CD14-positive monocyte (primary cell): Measurements from ENCODE around the gene ZNF473. TPM values are rescaled to one million over a fixed set of nuclear protein-coding genes. Genes with fewer than 3 reads are reported as not detected.
"Not testable (repeated sequence)": the region's sequence is repeated elsewhere in the genome, so short reads cannot be mapped to it uniquely, and the experiment has no call there.

ENCODE experiments used
- DNase-seq, 3 donors: peaks; one replicate each; pipeline ENCODE4 v3.0.0-alpha.2; 2011 to 2022
- H2AFZ ChIP-seq: 2 replicates; pipeline ENCODE4 v1.6.0; 2012; ENCODE audit warnings: mild to moderate bottlenecking, low read depth, low read length, inconsistent platforms; ENCODE audit not compliant: insufficient read depth, poor library complexity, severe bottlenecking
- H3K27ac ChIP-seq, 2 donors: 1 replicate in 1 of 2; 2 replicates in 1 of 2; pipeline ENCODE4 v1.5.1; 2012 to 2013; ENCODE audit warnings: low read length in 2 of 2, control low read depth in 1 of 2, inconsistent platforms in 1 of 2, low read depth in 1 of 2, mild to moderate bottlenecking in 1 of 2
- H3K27me3 ChIP-seq, 2 donors: one replicate each; pipeline versions ENCODE4 v1.6.0 to v1.6.1; 2011 to 2013; ENCODE audit warnings: low read length in 2 of 2; ENCODE audit not compliant: control insufficient read depth in 2 of 2, insufficient read depth in 2 of 2
- H3K36me3 ChIP-seq, 2 donors: replicated peaks in 1 of 2; 1 replicate in 1 of 2; 2 replicates in 1 of 2; pipeline versions ENCODE4 v1.5.1 to v1.6.1; 2012 to 2013; ENCODE audit warnings: low read length in 2 of 2, control low read depth in 1 of 2, inconsistent platforms in 1 of 2, mild to moderate bottlenecking in 1 of 2; ENCODE audit not compliant: insufficient read depth in 2 of 2, control insufficient read depth in 1 of 2
- H3K4me1 ChIP-seq, 2 donors: 1 replicate in 1 of 2; 2 replicates in 1 of 2; pipeline versions ENCODE4 v1.5.1 to v1.6.1; 2012 to 2013; ENCODE audit warnings: low read length in 2 of 2, control low read depth in 1 of 2, inconsistent platforms in 1 of 2, mild to moderate bottlenecking in 1 of 2, moderate library complexity in 1 of 2; ENCODE audit not compliant: insufficient read depth in 2 of 2, control insufficient read depth in 1 of 2
- H3K4me2 ChIP-seq: replicated peaks from 2 replicates; pipeline ENCODE3; 2012; ENCODE audit warnings: low read length, moderate library complexity, mild to moderate bottlenecking; ENCODE audit not compliant: poor library complexity, severe bottlenecking; ENCODE audit errors: extremely low read depth
- H3K4me3 ChIP-seq, 3 experiments: fragments of 200-600 bp in 1 of 3; sonication (generic) in 1 of 3; replicated peaks in 1 of 3; 1 replicate in 2 of 3; 2 replicates in 1 of 3; pipeline ENCODE4 v1.5.1; 2011 to 2013; ENCODE audit warnings: low read length in 3 of 3, mild to moderate bottlenecking in 3 of 3, control low read depth in 2 of 3, low read depth in 2 of 3, inconsistent platforms in 1 of 3, moderate library complexity in 1 of 3
- H3K79me2 ChIP-seq: 2 replicates; pipeline ENCODE4 v1.6.0; 2012; ENCODE audit warnings: mild to moderate bottlenecking, control low read depth, inconsistent platforms, low read length, moderate library complexity; ENCODE audit not compliant: insufficient read depth
- H3K9ac ChIP-seq: 2 replicates; pipeline ENCODE4 v1.6.0; 2017; ENCODE audit warnings: low read length, mild to moderate bottlenecking; ENCODE audit not compliant: insufficient read depth, poor library complexity, severe bottlenecking
- H3K9me3 ChIP-seq, 2 donors: replicated peaks in 1 of 2; 1 replicate in 1 of 2; 2 replicates in 1 of 2; pipeline versions ENCODE4 v1.5.1 to v1.6.1; 2012 to 2013; ENCODE audit warnings: low read length in 2 of 2, control low read depth in 1 of 2; ENCODE audit not compliant: control insufficient read depth in 1 of 2, insufficient read depth in 1 of 2
- H4K20me1 ChIP-seq: 2 replicates; pipeline ENCODE4 v1.6.0; 2012; ENCODE audit warnings: mild to moderate bottlenecking, low read length, control low read depth, moderate library complexity; ENCODE audit not compliant: insufficient read depth
- H3K27ac Mint-ChIP-seq, 7 donors: one replicate each; pipeline ENCODE4 v1.8.0; 2020; ENCODE audit warnings: mild to moderate bottlenecking in 7 of 7, mixed read lengths in 7 of 7, moderate library complexity in 6 of 7, inconsistent platforms in 2 of 7
- H3K27me3 Mint-ChIP-seq, 3 donors: one replicate each; pipeline ENCODE4 v1.8.0; 2021 to 2022; ENCODE audit warnings: low read depth in 3 of 3, mild to moderate bottlenecking in 3 of 3, mixed read lengths in 3 of 3, moderate library complexity in 3 of 3, inconsistent platforms in 1 of 3
- H3K36me3 Mint-ChIP-seq, 2 donors: one replicate each; pipeline ENCODE4 v1.8.0; 2020; ENCODE audit warnings: mixed read lengths in 2 of 2, inconsistent platforms in 1 of 2, mild to moderate bottlenecking in 1 of 2
- H3K4me1 Mint-ChIP-seq: one replicate; pipeline ENCODE4 v1.8.0; 2020; ENCODE audit warnings: mild to moderate bottlenecking, mixed read lengths
- H3K4me3 Mint-ChIP-seq, 2 donors: one replicate each; pipeline ENCODE4 v1.8.0; 2020; ENCODE audit warnings: mild to moderate bottlenecking in 2 of 2, mixed read lengths in 2 of 2, moderate library complexity in 1 of 2
- H3K9me3 Mint-ChIP-seq, 7 donors: one replicate each; pipeline ENCODE4 v1.8.0; 2020 to 2022; ENCODE audit warnings: mixed read lengths in 7 of 7, mild to moderate bottlenecking in 6 of 7, moderate library complexity in 6 of 7, inconsistent platforms in 2 of 7
- WGBS: methylation state at CpG from one replicate; pipeline ENCODE4 v1.1.5; 2013; ENCODE audit warnings: missing lambda C conversion rate; ENCODE audit not compliant: insufficient coverage; 5-methylcytosine and 5-hydroxymethylcytosine counted together
- intact Hi-C, 2 donors: fragments of 100-400 bp; cut with micrococcal nuclease; formaldehyde crosslinking; loops; one replicate each; pipeline versions ENCODE4 v1.15.0 to v1.15.1; 2023
- polyA plus RNA-seq, 3 donors: library from polyadenylated mRNA; depleted of rRNA in 1 of 3; unstranded in 2 of 3; stranded (reverse) in 1 of 3; fragments of 300-500 nt in 2 of 3; fragments of >200 nt in 1 of 3; fragmentation: Illumina TruSeq in 2 of 3; gene quantifications; 1 replicate in 2 of 3; 2 replicates in 1 of 3; pipeline ENCODE4 v1.2.3, GENCODE V29; 2012 to 2021

The ZNF473 gene
- polyA plus RNA-seq, 3 donors, result 0.73 to 2.3 (median 1.6) TPM

DNA sequence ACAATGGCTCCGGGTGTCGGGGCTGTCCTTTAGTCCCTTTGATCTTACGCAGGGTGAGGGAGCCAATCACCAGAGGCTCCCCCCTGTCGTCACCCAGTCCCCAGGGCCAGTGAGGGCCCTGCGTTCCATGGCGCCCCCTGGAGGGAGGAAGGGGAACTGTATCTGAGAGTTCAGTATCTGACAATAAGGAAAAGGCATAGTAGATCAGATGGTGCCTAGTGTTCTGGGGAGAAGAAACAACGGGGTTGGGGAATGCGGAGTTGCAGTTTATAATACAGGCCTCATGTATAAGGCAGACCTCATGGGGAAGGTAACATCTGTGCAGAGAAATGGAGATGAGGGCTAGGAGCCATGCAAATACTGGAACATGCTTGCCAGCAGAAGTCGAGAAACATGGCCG, 66.8 kb downstream of the ZNF473 start:
- H3K4me1 Mint-ChIP-seq, H3K4me1 ChIP-seq, H3K9me3 ChIP-seq, H3K9me3 Mint-ChIP-seq, H2AFZ ChIP-seq, H3K4me3 ChIP-seq, H3K27ac Mint-ChIP-seq, H4K20me1 ChIP-seq, H3K27me3 ChIP-seq, H3K36me3 Mint-ChIP-seq, H3K4me2 ChIP-seq, intact Hi-C loops, H3K9ac ChIP-seq, H3K27ac ChIP-seq, DNase-seq, H3K27me3 Mint-ChIP-seq, H3K36me3 ChIP-seq, H3K4me3 Mint-ChIP-seq, H3K79me2 ChIP-seq: not testable (repeated sequence)
- no CpG with 5 or more reads among the region's 10 CpGs for WGBS

DNA sequence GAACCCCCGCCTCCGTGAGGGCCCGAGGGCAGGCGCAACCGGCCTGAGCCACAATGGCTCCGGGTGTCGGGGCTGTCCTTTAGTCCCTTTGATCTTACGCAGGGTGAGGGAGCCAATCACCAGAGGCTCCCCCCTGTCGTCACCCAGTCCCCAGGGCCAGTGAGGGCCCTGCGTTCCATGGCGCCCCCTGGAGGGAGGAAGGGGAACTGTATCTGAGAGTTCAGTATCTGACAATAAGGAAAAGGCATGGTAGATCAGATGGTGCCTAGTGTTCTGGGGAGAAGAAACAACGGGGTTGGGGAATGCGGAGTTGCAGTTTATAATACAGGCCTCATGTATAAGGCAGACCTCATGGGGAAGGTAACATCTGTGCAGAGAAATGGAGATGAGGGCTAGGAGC, 72.1 kb downstream of the ZNF473 start:
- H3K27me3 Mint-ChIP-seq, H3K9me3 ChIP-seq, DNase-seq, H3K27me3 ChIP-seq, H3K4me1 ChIP-seq, H3K79me2 ChIP-seq, H3K4me3 ChIP-seq, H4K20me1 ChIP-seq, intact Hi-C loops, H3K9ac ChIP-seq, H3K36me3 Mint-ChIP-seq, H2AFZ ChIP-seq, H3K4me3 Mint-ChIP-seq, H3K36me3 ChIP-seq, H3K4me1 Mint-ChIP-seq, H3K27ac Mint-ChIP-seq, H3K27ac ChIP-seq, H3K4me2 ChIP-seq, H3K9me3 Mint-ChIP-seq: not testable (repeated sequence)
- WGBS, result no CpG with 5 or more reads among the region's 13 CpGs

DNA sequence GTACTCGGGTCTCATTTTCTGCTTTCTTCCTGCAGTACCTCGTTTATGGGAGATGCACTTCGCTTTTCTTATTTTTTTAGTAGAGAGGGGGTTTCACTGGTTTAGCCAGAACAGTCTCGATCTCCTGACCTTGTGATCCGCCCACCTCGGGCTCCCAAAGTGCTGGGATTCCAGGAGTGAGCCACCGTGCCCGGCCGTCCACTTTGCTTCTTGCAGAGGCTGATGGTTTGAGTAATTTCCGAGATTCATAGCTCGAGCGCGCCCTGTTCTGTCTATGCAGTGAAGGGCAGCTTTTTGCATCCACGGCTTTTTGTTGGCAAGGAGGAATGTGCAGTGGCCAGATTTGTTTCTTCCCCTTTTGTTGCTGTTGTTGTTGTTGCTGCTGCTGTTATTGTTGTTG, 73.1 kb downstream of the ZNF473 start:
- H3K4me1 Mint-ChIP-seq, H3K9me3 Mint-ChIP-seq, H3K4me3 ChIP-seq, intact Hi-C loops, H3K27ac ChIP-seq, H3K4me2 ChIP-seq, H3K4me1 ChIP-seq, H3K27me3 ChIP-seq, H3K27me3 Mint-ChIP-seq, H3K27ac Mint-ChIP-seq, H3K4me3 Mint-ChIP-seq, H4K20me1 ChIP-seq, H2AFZ ChIP-seq, DNase-seq, H3K9ac ChIP-seq, H3K9me3 ChIP-seq, H3K79me2 ChIP-seq, H3K36me3 Mint-ChIP-seq, H3K36me3 ChIP-seq: not testable (repeated sequence)
- WGBS, result no CpG with 5 or more reads among the region's 14 CpGs

DNA sequence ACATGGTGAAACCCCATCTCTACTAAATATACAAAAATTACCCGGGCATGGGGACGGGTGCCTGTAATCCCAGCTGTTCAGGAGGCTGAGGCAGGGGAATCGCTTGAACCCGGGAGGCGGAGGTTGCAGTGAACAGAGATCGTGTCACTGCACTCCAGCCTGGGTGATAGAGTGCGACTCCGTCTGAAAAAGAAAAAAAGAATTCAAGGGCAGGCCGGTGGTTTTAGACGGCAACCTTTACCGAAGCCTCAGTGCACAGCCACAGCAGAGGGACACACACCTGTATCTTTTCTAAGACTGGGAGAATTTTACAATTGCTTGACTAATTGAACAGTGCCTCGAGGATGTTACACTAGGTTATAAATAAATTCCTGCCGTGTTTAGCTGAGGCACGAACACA, 73.9 kb downstream of the ZNF473 start:
- DNase-seq, H3K27me3 ChIP-seq, H3K4me3 Mint-ChIP-seq, H3K4me1 Mint-ChIP-seq, intact Hi-C loops, H3K27ac ChIP-seq, H3K27ac Mint-ChIP-seq, H3K36me3 ChIP-seq, H2AFZ ChIP-seq, H3K27me3 Mint-ChIP-seq, H3K4me1 ChIP-seq, H3K4me2 ChIP-seq, H3K79me2 ChIP-seq, H3K36me3 Mint-ChIP-seq, H3K9me3 Mint-ChIP-seq, H4K20me1 ChIP-seq, H3K4me3 ChIP-seq, H3K9me3 ChIP-seq, H3K9ac ChIP-seq: not testable (repeated sequence)
- WGBS, result 92% methylated on average over 4 of the region's 14 CpGs
